ENCODE measurements around the gene GPC3.

GPC3 gene

DNA sequence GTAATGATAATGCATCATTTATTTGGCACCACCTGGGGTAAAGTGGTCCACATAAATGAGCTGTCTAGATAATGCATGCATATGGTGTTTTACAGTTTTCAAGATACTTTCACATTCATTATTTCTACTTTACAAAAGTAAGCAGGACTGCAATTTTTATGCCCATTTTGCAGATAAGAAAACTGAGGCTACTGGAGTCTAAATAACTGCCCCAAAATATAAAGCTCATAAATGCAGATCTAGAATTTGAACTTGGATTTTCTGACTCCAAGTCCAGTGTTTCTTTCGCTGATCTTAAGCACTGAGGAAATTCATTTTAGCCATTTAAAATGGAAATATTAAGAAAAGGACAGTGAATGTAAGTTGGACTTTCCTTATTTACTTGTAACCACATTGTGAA lies 36.5 kb downstream of the GPC3 start:
- ChIA-PET POLR2A (no interaction called here), CTCF (interaction anchor here (1.3 kb wide), 1 partner anchor 9 kb away, joined by 5 read pairs; no protein-coding TSS in a partner anchor)
- TF ChIP-seq, protein P1, sequence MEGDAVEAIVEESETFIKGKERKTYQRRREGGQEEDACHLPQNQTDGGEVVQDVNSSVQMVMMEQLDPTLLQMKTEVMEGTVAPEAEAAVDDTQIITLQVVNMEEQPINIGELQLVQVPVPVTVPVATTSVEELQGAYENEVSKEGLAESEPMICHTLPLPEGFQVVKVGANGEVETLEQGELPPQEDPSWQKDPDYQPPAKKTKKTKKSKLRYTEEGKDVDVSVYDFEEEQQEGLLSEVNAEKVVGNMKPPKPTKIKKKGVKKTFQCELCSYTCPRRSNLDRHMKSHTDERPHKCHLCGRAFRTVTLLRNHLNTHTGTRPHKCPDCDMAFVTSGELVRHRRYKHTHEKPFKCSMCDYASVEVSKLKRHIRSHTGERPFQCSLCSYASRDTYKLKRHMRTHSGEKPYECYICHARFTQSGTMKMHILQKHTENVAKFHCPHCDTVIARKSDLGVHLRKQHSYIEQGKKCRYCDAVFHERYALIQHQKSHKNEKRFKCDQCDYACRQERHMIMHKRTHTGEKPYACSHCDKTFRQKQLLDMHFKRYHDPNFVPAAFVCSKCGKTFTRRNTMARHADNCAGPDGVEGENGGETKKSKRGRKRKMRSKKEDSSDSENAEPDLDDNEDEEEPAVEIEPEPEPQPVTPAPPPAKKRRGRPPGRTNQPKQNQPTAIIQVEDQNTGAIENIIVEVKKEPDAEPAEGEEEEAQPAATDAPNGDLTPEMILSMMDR (IDR thresholded peaks at IDR 0.05; ENCODE audit: control extremely low read depth, extremely low read depth, low read depth, missing control alignments), result no peak
- DNase-seq (ENCODE audit: extremely low spot score), result no peak

DNA sequence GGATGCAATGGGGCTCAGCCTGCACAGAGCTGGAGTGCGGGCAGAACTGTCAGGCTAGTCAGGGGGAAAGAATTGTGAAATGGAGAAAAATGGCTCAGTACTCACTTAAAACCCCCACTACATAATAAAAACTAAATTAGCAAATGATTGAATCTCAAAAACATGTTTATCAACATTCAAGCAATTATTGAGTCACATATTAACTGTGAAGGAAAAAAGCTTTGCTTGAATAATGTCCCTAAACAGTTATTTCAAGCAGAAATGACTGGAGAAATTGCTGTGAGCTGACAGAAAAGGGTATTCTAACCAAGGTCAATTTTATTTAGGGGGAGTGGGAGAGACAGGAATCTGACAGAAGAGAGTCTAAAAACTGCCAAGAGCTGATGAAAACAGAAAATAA lies 37.4 kb downstream of the GPC3 start:
- ChIA-PET CTCF (interaction anchor here (1.3 kb wide), 1 partner anchor 10 kb away, joined by 5 read pairs; no protein-coding TSS in a partner anchor), POLR2A (no interaction called here)
- DNase-seq (ENCODE audit: extremely low spot score), result no peak
- TF ChIP-seq, protein P1 (IDR thresholded peaks at IDR 0.05; ENCODE audit: control extremely low read depth, extremely low read depth, low read depth, missing control alignments), result no peak

DNA sequence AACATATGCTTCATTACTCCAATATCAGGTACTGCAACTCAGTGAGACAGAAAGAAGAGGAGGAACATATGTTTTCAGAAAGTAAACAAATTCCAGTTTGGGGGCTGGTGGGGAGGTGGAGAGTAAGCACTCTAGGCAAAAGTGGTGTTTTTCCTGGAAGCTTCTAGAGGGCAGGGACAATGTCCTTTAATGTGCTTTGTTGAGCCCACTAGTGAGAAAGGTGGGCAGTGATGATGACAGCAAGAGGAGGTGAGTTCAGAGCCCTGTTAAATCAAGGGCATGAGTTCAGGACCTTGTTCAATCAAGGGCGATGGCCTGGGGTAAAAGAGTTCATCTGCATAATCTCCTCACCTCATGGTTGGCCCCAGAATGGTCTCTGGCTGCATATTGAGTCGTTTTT lies 38.4 kb downstream of the GPC3 start:
- ChIA-PET CTCF (no interaction called here), POLR2A (no interaction called here)
- no peak for DNase-seq (ENCODE audit: extremely low spot score)
- TF ChIP-seq, protein P1 (IDR thresholded peaks at IDR 0.05; ENCODE audit: control extremely low read depth, extremely low read depth, low read depth, missing control alignments), result no peak

DNA sequence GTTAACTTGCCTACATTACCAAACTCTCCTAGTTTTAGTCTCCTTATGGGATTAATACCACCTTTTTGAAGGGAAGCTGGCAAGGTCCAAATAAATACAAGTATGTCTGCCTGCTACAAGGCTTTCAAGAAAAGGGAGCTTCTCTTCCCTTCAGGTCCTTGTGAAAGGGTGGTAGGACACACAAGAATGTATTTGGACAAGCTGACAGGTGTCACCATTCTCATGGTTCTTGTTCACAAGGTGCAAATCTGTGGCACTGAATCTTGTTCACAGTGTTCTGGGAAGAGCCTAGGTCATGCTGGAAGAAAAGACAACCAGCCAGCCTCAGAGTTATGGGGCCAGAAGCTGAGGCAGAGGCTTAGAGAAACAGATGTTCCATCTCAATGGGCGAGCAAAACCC lies 41.9 kb downstream of the GPC3 start:
- ChIA-PET POLR2A (no interaction called here), CTCF (no interaction called here)
- no peak for DNase-seq (ENCODE audit: extremely low spot score)
- TF ChIP-seq, protein P1 (IDR thresholded peaks at IDR 0.05; ENCODE audit: control extremely low read depth, extremely low read depth, low read depth, missing control alignments), result no peak

DNA sequence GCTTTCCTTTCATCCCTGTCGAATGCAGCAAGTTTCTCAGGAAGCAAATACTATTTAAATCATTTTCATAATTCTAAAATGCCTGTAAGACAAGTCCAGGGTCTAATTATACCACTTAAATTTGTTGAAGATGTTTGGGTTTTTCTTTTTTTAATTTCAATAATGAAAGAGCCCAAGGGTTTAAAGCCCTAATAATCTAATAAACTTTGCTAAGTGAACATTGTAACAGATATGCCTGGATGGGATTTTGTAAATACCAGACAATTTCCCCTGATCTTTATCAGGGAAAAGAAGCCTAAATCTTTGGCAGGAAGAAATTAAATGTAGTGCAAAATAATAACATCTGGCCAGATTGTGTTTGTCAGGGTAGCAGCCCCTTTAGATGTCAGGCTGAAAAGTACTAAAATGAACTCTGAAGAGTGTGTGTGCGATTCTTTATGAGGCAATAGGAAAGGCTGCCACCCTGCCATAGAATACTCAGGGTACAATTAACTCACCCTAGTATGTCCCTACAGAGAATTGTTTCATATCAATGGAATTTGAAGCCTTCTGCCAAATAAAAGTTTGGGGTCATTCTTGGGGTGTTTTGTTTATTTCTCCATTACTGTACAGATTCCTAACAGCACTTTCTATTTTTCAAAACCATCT lies 45.6 kb downstream of the GPC3 start:
- CTCF ChIA-PET, result interaction anchor here (2.1 kb wide), 1 partner anchor 18 kb away, joined by 5 read pairs; no protein-coding TSS in a partner anchor
- POLR2A ChIA-PET, result no interaction called here
- TF ChIP-seq, protein P1 (IDR thresholded peaks at IDR 0.05; ENCODE audit: control extremely low read depth, extremely low read depth, low read depth, missing control alignments), result no peak
- no peak for DNase-seq (ENCODE audit: extremely low spot score)

DNA sequence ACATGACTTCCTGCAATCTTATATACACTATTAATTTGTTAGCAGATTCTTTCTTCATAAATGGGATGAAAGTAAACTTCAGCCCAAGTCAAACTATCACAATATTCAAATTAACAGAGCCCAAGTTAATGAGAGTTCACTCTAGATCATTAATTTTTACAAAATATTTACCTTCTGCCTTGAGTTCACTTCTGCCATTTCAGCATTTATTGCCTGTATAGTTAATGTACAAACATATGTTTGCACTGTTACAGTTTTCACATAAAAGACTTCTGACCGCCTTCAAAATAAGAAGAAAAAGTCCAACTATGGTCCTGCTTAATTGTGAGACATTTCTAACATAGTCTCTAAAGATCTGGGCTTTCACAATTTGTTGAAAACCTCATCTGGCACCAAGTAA lies 46.9 kb downstream of the GPC3 start:
- POLR2A ChIA-PET, result no interaction called here
- TF ChIP-seq, protein P1 (IDR thresholded peaks at IDR 0.05; ENCODE audit: control extremely low read depth, extremely low read depth, low read depth, missing control alignments), result no peak
- CTCF ChIA-PET, result interaction anchor here (2.1 kb wide), 1 partner anchor 16 kb away, joined by 5 read pairs; no protein-coding TSS in a partner anchor
- no peak for DNase-seq (ENCODE audit: extremely low spot score)
